HCT116 (cell line): ENCODE measurements around the gene DNAJC2.

ENCODE experiments used
- CTCF ChIP-seq, 3 experiments: fragments of 200-600 bp in 1 of 3; sonication (generic) in 1 of 3; IDR thresholded peaks in 2 of 3; conservative IDR thresholded peaks in 1 of 3; 2 replicates each; pipeline ENCODE4 v1.5.1; 2012 to 2017; ENCODE audit warnings: low read depth in 2 of 3, low read length in 2 of 3, antibody characterized with exemption in 1 of 3, borderline replicate concordance in 1 of 3, control low read depth in 1 of 3, mild to moderate bottlenecking in 1 of 3, mixed read lengths in 1 of 3, mixed run types in 1 of 3, moderate library complexity in 1 of 3; ENCODE audit not compliant: insufficient read depth in 1 of 3
- EGR1 ChIP-seq: IDR thresholded peaks from 2 replicates; pipeline ENCODE4 v1.6.1; 2012; ENCODE audit warnings: low read depth
- EZH2 ChIP-seq: fragments of 200-600 bp; sonication (generic); IDR thresholded peaks from 2 replicates; pipeline ENCODE4 v1.6.1; 2017; ENCODE audit warnings: antibody characterized with exemption, mixed run types
- FOSL1 ChIP-seq: IDR thresholded peaks from 2 replicates; pipeline ENCODE4 v1.6.1; 2012; ENCODE audit warnings: low read depth
- MAX ChIP-seq: IDR thresholded peaks from 2 replicates; pipeline ENCODE4 v1.6.1; 2012
- POLR2A ChIP-seq: IDR thresholded peaks from 2 replicates; pipeline ENCODE4 v1.7.0; 2011; ENCODE audit warnings: borderline replicate concordance; ENCODE audit not compliant: insufficient read depth, insufficient read length; ENCODE audit errors: extremely low read depth
- POLR2AphosphoS5 ChIP-seq: IDR thresholded peaks from 2 replicates; pipeline ENCODE4 v1.6.1; 2011; ENCODE audit warnings: mild to moderate bottlenecking, low read depth, low read length, moderate library complexity
- SRF ChIP-seq: IDR thresholded peaks from 2 replicates; pipeline ENCODE4 v1.6.1; 2012; ENCODE audit warnings: low read depth
- TCF7L2 ChIP-seq: IDR thresholded peaks from 2 replicates; pipeline ENCODE4 v1.7.0; 2011; ENCODE audit warnings: borderline replicate concordance, inconsistent platforms; ENCODE audit not compliant: insufficient read depth, insufficient read length; ENCODE audit errors: extremely low read depth
- YY1 ChIP-seq: IDR thresholded peaks from 2 replicates; pipeline ENCODE4 v1.6.1; 2011; ENCODE audit warnings: low read length, low read depth, moderate library complexity, mild to moderate bottlenecking; ENCODE audit not compliant: insufficient replicate concordance; ENCODE audit errors: extremely low read depth
- ZNF274 ChIP-seq: fragments of 200-500 bp; sonication (Bioruptor generic); IDR thresholded peaks from 2 replicates; pipeline ENCODE4 v1.6.1; 2014; ENCODE audit warnings: mild to moderate bottlenecking, low read depth, low read length, inconsistent platforms
- TF ChIP-seq, protein P1 (sequence below): IDR thresholded peaks from 2 replicates; pipeline ENCODE4 v1.6.1; 2011; ENCODE audit warnings: mild to moderate bottlenecking, low read length, moderate library complexity; ENCODE audit not compliant: insufficient replicate concordance; ENCODE audit errors: extremely low read depth
- TF ChIP-seq, protein P2 (sequence below): IDR thresholded peaks from 2 replicates; pipeline ENCODE4 v1.6.1; 2012

DNA sequence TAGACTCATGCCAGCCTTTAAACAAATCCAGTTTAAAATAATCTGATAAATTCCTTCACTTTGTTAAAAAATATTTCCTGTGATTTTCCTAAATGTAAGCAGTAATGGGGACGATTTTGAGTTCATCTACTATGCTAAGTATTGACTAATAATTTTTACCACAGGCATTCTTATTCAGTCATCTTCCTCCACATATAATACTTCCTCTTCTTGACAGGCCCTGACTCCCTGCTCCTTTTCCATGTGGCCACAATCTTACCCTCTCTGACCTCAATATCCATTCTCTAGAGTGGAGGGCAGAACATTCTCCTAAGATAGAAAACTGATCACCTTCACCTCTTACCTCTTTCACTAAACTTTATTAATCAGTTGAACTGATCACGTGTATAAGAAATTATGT lies 7.8 kb downstream of the DNAJC2 start:
- TF ChIP-seq CTCF (IDR thresholded peaks at IDR 0.05 in 2 of 3, conservative IDR thresholded peaks at IDR 0.05 in 1 of 3; ENCODE audit: borderline replicate concordance in 1 of 3, insufficient read depth in 1 of 3, low read depth in 2 of 3, low read length in 2 of 3) (no peak), POLR2AphosphoS5 (no peak), YY1 (no peak), EZH2 (no peak), MAX (no peak), FOSL1 (no peak), POLR2A (no peak), SRF (no peak), EGR1 (no peak), ZNF274 (no peak), TCF7L2 (no peak)
- TF ChIP-seq, protein P1, sequence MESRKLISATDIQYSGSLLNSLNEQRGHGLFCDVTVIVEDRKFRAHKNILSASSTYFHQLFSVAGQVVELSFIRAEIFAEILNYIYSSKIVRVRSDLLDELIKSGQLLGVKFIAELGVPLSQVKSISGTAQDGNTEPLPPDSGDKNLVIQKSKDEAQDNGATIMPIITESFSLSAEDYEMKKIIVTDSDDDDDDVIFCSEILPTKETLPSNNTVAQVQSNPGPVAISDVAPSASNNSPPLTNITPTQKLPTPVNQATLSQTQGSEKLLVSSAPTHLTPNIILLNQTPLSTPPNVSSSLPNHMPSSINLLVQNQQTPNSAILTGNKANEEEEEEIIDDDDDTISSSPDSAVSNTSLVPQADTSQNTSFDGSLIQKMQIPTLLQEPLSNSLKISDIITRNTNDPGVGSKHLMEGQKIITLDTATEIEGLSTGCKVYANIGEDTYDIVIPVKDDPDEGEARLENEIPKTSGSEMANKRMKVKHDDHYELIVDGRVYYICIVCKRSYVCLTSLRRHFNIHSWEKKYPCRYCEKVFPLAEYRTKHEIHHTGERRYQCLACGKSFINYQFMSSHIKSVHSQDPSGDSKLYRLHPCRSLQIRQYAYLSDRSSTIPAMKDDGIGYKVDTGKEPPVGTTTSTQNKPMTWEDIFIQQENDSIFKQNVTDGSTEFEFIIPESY, result no peak
- TF ChIP-seq, protein P2, sequence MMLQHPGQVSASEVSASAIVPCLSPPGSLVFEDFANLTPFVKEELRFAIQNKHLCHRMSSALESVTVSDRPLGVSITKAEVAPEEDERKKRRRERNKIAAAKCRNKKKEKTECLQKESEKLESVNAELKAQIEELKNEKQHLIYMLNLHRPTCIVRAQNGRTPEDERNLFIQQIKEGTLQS, result no peak
